SK-N-SH (cell line): ENCODE results near the gene HINFP. TPM values are rescaled to one million over a fixed set of nuclear protein-coding genes. Genes with fewer than 3 reads are reported as not detected.
A peak's percentile ranks its signal among the peaks of the same experiment; 100 is the strongest.
"Not testable (repeated sequence)": the region's sequence is repeated elsewhere in the genome, so short reads cannot be mapped to it uniquely, and the experiment has no call there.

Experiments used
- CTCF ChIA-PET: fragments of 300-600, 350-600 bp; formaldehyde crosslinking; extraction: SDS; loops from one replicate; lab custom pipeline; 2021; lab: Yijun Ruan, JAX
- POLR2A ChIA-PET: fragments of 350-600 bp; sonication (Branson Sonifier 250); formaldehyde crosslinking; extraction: SDS; loops from one replicate; lab custom pipeline; 2020; ENCODE audit warnings: antibody characterized with exemption, inconsistent platforms; lab: Yijun Ruan, JAX
- DNase-seq: peaks from one replicate; pipeline ENCODE4 v3.0.0; 2012
- H2AFZ ChIP-seq: fragments of 200-600 bp; sonication (generic); 2 replicates; pipeline ENCODE4 v1.8.1; 2016; ENCODE audit warnings: antibody characterized with exemption, mild to moderate bottlenecking, low read depth
- H3F3A ChIP-seq: fragments of 200-600 bp; sonication (generic); replicated peaks from 2 replicates; pipeline ENCODE3; 2016; ENCODE audit warnings: antibody characterized with exemption, mild to moderate bottlenecking; ENCODE audit not compliant: insufficient read depth
- H3K27ac ChIP-seq, 2 experiments: fragments of 200-500 bp in 1 of 2; fragments of 200-600 bp in 1 of 2; sonication (Bioruptor generic) in 1 of 2; sonication (generic), shearing (Covaris generic) in 1 of 2; 2 replicates each; pipeline versions ENCODE4 v1.5.1 to v1.6.1; 2014 to 2016; ENCODE audit warnings: low read depth in 2 of 2, inconsistent platforms in 1 of 2, low read length in 1 of 2, mild to moderate bottlenecking in 1 of 2, mixed read lengths in 1 of 2
- H3K27me3 ChIP-seq: fragments of 200-600 bp; sonication (generic), shearing (Covaris generic); 2 replicates; pipeline ENCODE4 v1.6.1; 2016; ENCODE audit warnings: mixed run types; ENCODE audit not compliant: insufficient read depth
- H3K36me3 ChIP-seq, 2 experiments: fragments of 200-500 bp in 1 of 2; fragments of 200-600 bp in 1 of 2; sonication (Bioruptor generic) in 1 of 2; sonication (generic) in 1 of 2; replicated peaks in 1 of 2; 2 replicates each; pipeline versions ENCODE3 to v1.5.1; 2014 to 2016; ENCODE audit warnings: low read length in 1 of 2, mild to moderate bottlenecking in 1 of 2; ENCODE audit not compliant: insufficient read depth in 2 of 2, control insufficient read depth in 1 of 2
- H3K4me1 ChIP-seq, 2 experiments: fragments of 200-500 bp in 1 of 2; fragments of 200-600 bp in 1 of 2; sonication (Bioruptor generic) in 1 of 2; sonication (generic), shearing (Covaris generic) in 1 of 2; 2 replicates each; pipeline versions ENCODE4 v1.5.1 to v1.6.1; 2014 to 2016; ENCODE audit warnings: low read depth in 1 of 2, low read length in 1 of 2, mixed run types in 1 of 2; ENCODE audit not compliant: insufficient read depth in 2 of 2, control insufficient read depth in 1 of 2
- H3K4me2 ChIP-seq: fragments of 200-600 bp; sonication (generic), shearing (Covaris generic); 2 replicates; pipeline ENCODE4 v1.6.1; 2017; ENCODE audit warnings: mixed run types
- H3K4me3 ChIP-seq, 2 experiments: fragments of 200-500 bp in 1 of 2; fragments of 200-600 bp in 1 of 2; sonication (Bioruptor generic) in 1 of 2; sonication (generic), shearing (Covaris generic) in 1 of 2; 2 replicates each; pipeline versions ENCODE4 v1.5.1 to v1.8.1; 2014 to 2016; ENCODE audit warnings: low read depth in 2 of 2, inconsistent platforms in 1 of 2, low read length in 1 of 2, mild to moderate bottlenecking in 1 of 2, mixed read lengths in 1 of 2, moderate library complexity in 1 of 2
- H3K79me2 ChIP-seq: fragments of 200-600 bp; sonication (generic); 2 replicates; pipeline ENCODE4 v1.8.1; 2017; ENCODE audit warnings: mild to moderate bottlenecking; ENCODE audit not compliant: insufficient read depth
- H3K9ac ChIP-seq: fragments of 200-600 bp; sonication (generic); 2 replicates; pipeline ENCODE4 v1.6.1; 2017; ENCODE audit warnings: mixed run types
- H3K9me2 ChIP-seq: fragments of 200-600 bp; sonication (generic); 2 replicates; pipeline ENCODE4 v1.6.1; 2017; ENCODE audit warnings: mixed run types
- H3K9me3 ChIP-seq: fragments of 200-600 bp; sonication (generic); 2 replicates; pipeline ENCODE4 v1.6.1; 2017; ENCODE audit warnings: mixed run types, mild to moderate bottlenecking, moderate library complexity
- H4K20me1 ChIP-seq: fragments of 200-600 bp; sonication (generic); 2 replicates; pipeline ENCODE4 v1.6.1; 2017; ENCODE audit warnings: mild to moderate bottlenecking, mixed run types; ENCODE audit not compliant: insufficient read depth
- ELF1 ChIP-seq: IDR thresholded peaks from 2 replicates; pipeline ENCODE4 v1.4.0; 2012
- EP300 ChIP-seq, 2 experiments: IDR thresholded peaks; 2 replicates each; pipeline versions ENCODE4 v1.4.0 to v1.6.1; 2012; ENCODE audit warnings: borderline replicate concordance in 1 of 2, low read depth in 1 of 2, low read length in 1 of 2
- EZH2phosphoT487 ChIP-seq: fragments of 200-600 bp; sonication (generic); IDR thresholded peaks from 2 replicates; pipeline ENCODE4 v1.6.1; 2017; ENCODE audit warnings: low read depth, mixed run types, mild to moderate bottlenecking, antibody characterized with exemption, moderate library complexity, borderline replicate concordance
- FOSL2 ChIP-seq: IDR thresholded peaks from 2 replicates; pipeline ENCODE4 v1.4.0; 2012; ENCODE audit warnings: low read depth, mild to moderate bottlenecking, moderate library complexity, borderline replicate concordance
- GATA2 ChIP-seq: sonication (generic); formaldehyde crosslinking; IDR thresholded peaks from 2 replicates; pipeline ENCODE4 v1.5.0; 2020; ENCODE audit warnings: mild to moderate bottlenecking, missing genetic modification reagents
- JUND ChIP-seq: IDR thresholded peaks from 2 replicates; pipeline ENCODE4 v1.4.0; 2012
- MEF2A ChIP-seq: IDR thresholded peaks from 2 replicates; pipeline ENCODE4 v1.4.0; 2012; ENCODE audit warnings: low read depth, borderline replicate concordance
- POLR2AphosphoS5 ChIP-seq: IDR thresholded peaks from 2 replicates; pipeline ENCODE4 v1.6.1; 2012; ENCODE audit warnings: low read depth, low read length
- RAD21 ChIP-seq: IDR thresholded peaks from 2 replicates; pipeline ENCODE4 v1.6.1; 2012; ENCODE audit warnings: mild to moderate bottlenecking, low read length
- RXRA ChIP-seq: IDR thresholded peaks from 2 replicates; pipeline ENCODE4 v1.4.0; 2012; ENCODE audit warnings: low read depth, mild to moderate bottlenecking, borderline replicate concordance
- SMC3 ChIP-seq: IDR thresholded peaks from 2 replicates; pipeline ENCODE4 v1.6.1; 2012; ENCODE audit warnings: low read depth, low read length, improper control_type of control experiment
- TCF12 ChIP-seq: IDR thresholded peaks from 2 replicates; pipeline ENCODE4 v1.4.0; 2012
- TEAD4 ChIP-seq: IDR thresholded peaks from 2 replicates; pipeline ENCODE4 v1.4.0; 2012; ENCODE audit warnings: mild to moderate bottlenecking, borderline replicate concordance; ENCODE audit not compliant: insufficient read depth
- YY1 ChIP-seq: IDR thresholded peaks from 2 replicates; pipeline ENCODE4 v1.4.0; 2012; ENCODE audit warnings: low read depth, mild to moderate bottlenecking
- ZBTB33 ChIP-seq: IDR thresholded peaks from 2 replicates; pipeline ENCODE4 v1.4.0; 2012; ENCODE audit warnings: low read depth, borderline replicate concordance
- WGBS: methylation state at CpG from one replicate; pipeline ENCODE4 v1.1.6; 2017; ENCODE audit warnings: low lambda C conversion rate; 5-methylcytosine and 5-hydroxymethylcytosine counted together
- polyA plus RNA-seq, 3 experiments: library from polyadenylated mRNA; depleted of rRNA; stranded (reverse); fragments of >200 nt; gene quantifications; 2 replicates each; pipeline ENCODE4 v1.2.3, GENCODE V29; 2012
- TF ChIP-seq, protein P1 (sequence below): fragments of 150-350 bp; IDR thresholded peaks from 2 replicates; pipeline ENCODE4 v1.6.1; 2017; ENCODE audit warnings: antibody characterized with exemption, low read length, low read depth, borderline replicate concordance
- TF ChIP-seq, protein P2 (sequence below): IDR thresholded peaks from 2 replicates; pipeline ENCODE4 v1.4.0; 2012; ENCODE audit warnings: low read depth, borderline replicate concordance
- TF ChIP-seq, protein P3 (sequence below): IDR thresholded peaks from 2 replicates; pipeline ENCODE4; 2012

HINFP gene
- polyA plus RNA-seq, 1 of the 3 experiments (the other 2 are of a cell fraction), result 21.8 TPM

GRCh38 chr11:119161871-119162270, 40.5 kb downstream of the HINFP start (continued):
- TF ChIP-seq ZBTB33, result no peak
- TF ChIP-seq, protein P1, sequence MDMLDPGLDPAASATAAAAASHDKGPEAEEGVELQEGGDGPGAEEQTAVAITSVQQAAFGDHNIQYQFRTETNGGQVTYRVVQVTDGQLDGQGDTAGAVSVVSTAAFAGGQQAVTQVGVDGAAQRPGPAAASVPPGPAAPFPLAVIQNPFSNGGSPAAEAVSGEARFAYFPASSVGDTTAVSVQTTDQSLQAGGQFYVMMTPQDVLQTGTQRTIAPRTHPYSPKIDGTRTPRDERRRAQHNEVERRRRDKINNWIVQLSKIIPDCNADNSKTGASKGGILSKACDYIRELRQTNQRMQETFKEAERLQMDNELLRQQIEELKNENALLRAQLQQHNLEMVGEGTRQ, result no peak
- TF ChIP-seq, protein P2, sequence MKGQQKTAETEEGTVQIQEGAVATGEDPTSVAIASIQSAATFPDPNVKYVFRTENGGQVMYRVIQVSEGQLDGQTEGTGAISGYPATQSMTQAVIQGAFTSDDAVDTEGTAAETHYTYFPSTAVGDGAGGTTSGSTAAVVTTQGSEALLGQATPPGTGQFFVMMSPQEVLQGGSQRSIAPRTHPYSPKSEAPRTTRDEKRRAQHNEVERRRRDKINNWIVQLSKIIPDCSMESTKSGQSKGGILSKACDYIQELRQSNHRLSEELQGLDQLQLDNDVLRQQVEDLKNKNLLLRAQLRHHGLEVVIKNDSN, result no peak
- TF ChIP-seq EZH2phosphoT487, result no peak
- TF ChIP-seq ELF1, result no peak
- no peak for TF ChIP-seq EP300 (IDR thresholded peaks at IDR 0.05; ENCODE audit: borderline replicate concordance in 1 of 2, low read depth in 1 of 2, low read length in 1 of 2)
- no peak for TF ChIP-seq TEAD4

DNA sequence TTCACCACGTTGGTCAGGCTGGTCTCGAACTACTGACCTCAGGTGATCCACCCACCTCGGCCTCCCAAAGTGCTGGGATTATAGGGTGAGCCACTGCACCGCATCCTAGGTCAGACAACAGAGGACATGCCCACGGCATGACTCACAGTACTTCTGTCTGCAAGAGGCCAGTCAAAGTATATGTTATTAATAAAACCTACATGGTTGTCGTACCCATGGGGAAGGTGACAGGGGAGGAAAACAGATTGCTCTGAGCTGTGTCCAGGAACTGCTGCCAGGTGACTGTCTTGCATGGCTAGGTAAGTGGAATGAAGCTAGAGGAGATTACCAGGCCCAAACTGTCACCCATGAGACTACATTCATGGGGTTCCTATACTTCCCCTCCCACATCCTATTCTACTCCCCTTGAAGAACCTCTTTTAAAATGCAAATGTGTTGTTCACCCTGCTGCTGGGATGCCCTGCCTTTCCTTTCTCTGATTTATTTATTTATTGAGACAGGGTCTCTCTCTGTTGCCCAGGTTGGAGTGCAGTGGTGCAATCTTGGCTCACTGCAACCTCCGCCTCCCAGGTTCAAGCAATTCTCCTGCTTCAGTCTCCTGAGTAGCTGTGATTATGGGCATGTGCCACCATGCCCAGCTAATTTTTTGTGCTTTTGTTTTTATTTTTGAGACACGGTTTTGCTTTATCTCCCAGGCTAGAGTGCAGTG, 45.1 kb downstream of the HINFP start:
- no peak overlapping the region for H3K9ac ChIP-seq
- no peak overlapping the region for H2AFZ ChIP-seq
- no peaks in the 10 kb centered on the region for H3K36me3 ChIP-seq
- H3K27me3 ChIP-seq, result no peaks in the 10 kb centered on the region
- no peaks in the 10 kb centered on the region for H3K79me2 ChIP-seq
- TF ChIP-seq SMC3 (no peak), GATA2 (CRISPR knock-in tag) (no peak), FOSL2 (peak; percentile 60; the same call in 1 of the 2 replicates), RXRA (peak; percentile 23; the same call in 1 of the 2 replicates), RAD21 (no peak), TCF12 (peak; percentile 63), POLR2AphosphoS5 (no peak), JUND (no peak; the same call in 1 of the 2 replicates), EP300 (IDR thresholded peaks at IDR 0.05; ENCODE audit: borderline replicate concordance in 1 of 2, low read depth in 1 of 2, low read length in 1 of 2) (no peak), YY1 (no peak), MEF2A (no peak)
- TF ChIP-seq, protein P3, sequence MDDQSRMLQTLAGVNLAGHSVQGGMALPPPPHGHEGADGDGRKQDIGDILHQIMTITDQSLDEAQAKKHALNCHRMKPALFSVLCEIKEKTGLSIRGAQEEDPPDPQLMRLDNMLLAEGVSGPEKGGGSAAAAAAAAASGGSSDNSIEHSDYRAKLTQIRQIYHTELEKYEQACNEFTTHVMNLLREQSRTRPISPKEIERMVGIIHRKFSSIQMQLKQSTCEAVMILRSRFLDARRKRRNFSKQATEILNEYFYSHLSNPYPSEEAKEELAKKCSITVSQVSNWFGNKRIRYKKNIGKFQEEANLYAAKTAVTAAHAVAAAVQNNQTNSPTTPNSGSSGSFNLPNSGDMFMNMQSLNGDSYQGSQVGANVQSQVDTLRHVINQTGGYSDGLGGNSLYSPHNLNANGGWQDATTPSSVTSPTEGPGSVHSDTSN, result 0 out of 2 replicates have a peak, but pooled peaks have one; percentile 16
- TF ChIP-seq, all 33 proteins: peak for 4
- Histone ChIP-seq H3K9me2 (no peaks in the 10 kb centered on the region), H3K4me2 (peak overlapping the region; percentile 21; the same call in 1 of the 2 replicates), H4K20me1 (no peaks in the 10 kb centered on the region), H3K9me3 (no peaks in the 10 kb centered on the region), H3K4me1 (peaks cover 8% of the 10 kb centered on the region in 2 experiments; a peak in 2 of 4 replicates), H3F3A (peaks cover 12% of the 10 kb centered on the region), H3K27ac (peak overlapping the region in 1 of 2 experiments; percentile 45; a peak in 2 of 4 replicates), H3K4me3 (no peak overlapping the region)
- DNase-seq, result no peak
- WGBS, result 42% methylated on average over 5 of the region's 8 CpGs
- ChIA-PET CTCF (interaction anchor here (0.8 to 1.9 kb wide), 6 partner anchors 9 to 157 kb away, joined by 3 to 8 read pairs (median 4); no protein-coding TSS in a partner anchor), POLR2A (no interaction called here)

DNA sequence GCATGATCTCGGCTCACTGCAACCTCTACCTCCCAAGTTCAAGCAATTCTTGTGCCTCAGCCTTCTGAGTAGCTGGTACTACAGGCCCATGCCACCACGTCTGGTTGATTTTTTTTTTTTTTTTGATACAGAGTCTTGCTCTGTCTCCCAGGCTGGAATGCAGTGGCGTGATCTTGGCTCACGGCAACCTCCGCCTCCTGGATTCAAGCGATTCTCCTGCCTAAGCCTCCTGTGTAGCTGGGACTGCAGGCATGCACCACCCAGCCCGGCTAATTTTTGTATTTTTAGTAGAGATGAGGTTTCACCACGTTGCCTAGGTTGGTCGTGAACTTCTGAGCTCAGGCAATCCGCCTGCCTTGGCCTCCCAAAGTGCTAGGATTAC, 45.7 kb downstream of the HINFP start:
- H3K4me3 ChIP-seq, H3K79me2 ChIP-seq, H2AFZ ChIP-seq, H3K36me3 ChIP-seq, POLR2A ChIA-PET, H3K27me3 ChIP-seq, H4K20me1 ChIP-seq, DNase-seq, H3K9ac ChIP-seq, H3K9me3 ChIP-seq, H3K9me2 ChIP-seq, H3K4me1 ChIP-seq: not testable (repeated sequence)
- CTCF ChIA-PET, result interaction anchor here (0.8 to 1.9 kb wide), 7 partner anchors 9 to 156 kb away, joined by 3 to 8 read pairs (median 3); a partner anchor contains a TSS
- WGBS, result 88% methylated on average over 10 of the region's 10 CpGs
- Histone ChIP-seq H3F3A (peaks cover 12% of the 10 kb centered on the region), H3K4me2 (peak overlapping the region; percentile 21; the same call in 1 of the 2 replicates), H3K27ac (peak overlapping the region in 1 of 2 experiments; percentile 45; a peak in 2 of 4 replicates)
